WTC11 (cell line): ENCODE results near the gene CAMK2D. TPM values are rescaled to one million over a fixed set of nuclear protein-coding genes. Genes with fewer than 3 reads are reported as not detected.

Source experiments
- ATAC-seq: fragments of 200-7000 bp; cut with Tn5 transposase; 2 replicates; pipeline ENCODE4 v1.10.0; 2021; ENCODE audit warnings: mild to moderate bottlenecking, moderate library complexity
- CTCF ChIA-PET: fragments of 300-600 bp; sonication (Branson Sonifier 250); formaldehyde crosslinking; loops from one replicate; lab custom pipeline; 2021; ENCODE audit warnings: antibody characterized with exemption; lab: Charles Lee
- POLR2A ChIA-PET: fragments of 350-600 bp; sonication (Branson Sonifier 250); formaldehyde crosslinking; loops from one replicate; lab custom pipeline; 2021; ENCODE audit warnings: antibody characterized with exemption; lab: Charles Lee
- DNase-seq: peaks from one replicate; pipeline ENCODE4 v3.0.0; 2021; ENCODE audit warnings: low spot score
- H3K27ac Mint-ChIP-seq: 2 replicates; pipeline ENCODE4 v1.8.0; 2021; ENCODE audit warnings: mixed read lengths
- H3K27me3 Mint-ChIP-seq: 2 replicates; pipeline ENCODE4 v1.8.0; 2021; ENCODE audit warnings: low read depth, mild to moderate bottlenecking, moderate library complexity, mixed read lengths
- H3K36me3 Mint-ChIP-seq: 2 replicates; pipeline ENCODE4 v1.8.0; 2021; ENCODE audit warnings: mixed read lengths
- H3K4me1 Mint-ChIP-seq: 2 replicates; pipeline ENCODE4 v1.8.0; 2022; ENCODE audit warnings: mixed read lengths
- H3K4me3 Mint-ChIP-seq: 2 replicates; pipeline ENCODE4 v1.8.0; 2021; ENCODE audit warnings: mild to moderate bottlenecking, moderate library complexity, mixed read lengths
- H3K9me3 Mint-ChIP-seq: 2 replicates; pipeline ENCODE4 v1.8.0; 2021; ENCODE audit warnings: mixed read lengths
- ARID4B ChIP-seq: sonication (generic); formaldehyde crosslinking; IDR thresholded peaks from 2 replicates; pipeline ENCODE4 v1.8.0; 2023; ENCODE audit warnings: missing genetic modification reagents, mild to moderate bottlenecking, borderline replicate concordance
- CBFB ChIP-seq: sonication (generic); formaldehyde crosslinking; IDR thresholded peaks from 2 replicates; pipeline ENCODE4 v1.8.1; 2022; ENCODE audit warnings: mild to moderate bottlenecking, low read depth, missing genetic modification reagents
- E2F5 ChIP-seq: sonication (generic); formaldehyde crosslinking; IDR thresholded peaks from 2 replicates; pipeline ENCODE4 v1.8.1; 2022; ENCODE audit warnings: mild to moderate bottlenecking, moderate library complexity, missing genetic modification reagents
- ELF4 ChIP-seq: sonication (generic); formaldehyde crosslinking; IDR thresholded peaks from 2 replicates; pipeline ENCODE4 v1.8.1; 2022; ENCODE audit warnings: low read depth, mild to moderate bottlenecking, moderate library complexity, missing genetic modification reagents
- FOXJ3 ChIP-seq: sonication (generic); formaldehyde crosslinking; IDR thresholded peaks from 2 replicates; pipeline ENCODE4 v1.9.0; 2021; ENCODE audit warnings: missing genetic modification reagents, mild to moderate bottlenecking, borderline replicate concordance
- GABPB1 ChIP-seq: sonication (generic); formaldehyde crosslinking; IDR thresholded peaks from 2 replicates; pipeline ENCODE4 v1.8.1; 2023; ENCODE audit warnings: mild to moderate bottlenecking, missing genetic modification reagents
- MXD4 ChIP-seq: fragments of 250-450 bp; sonication (Bioruptor Pico); IDR thresholded peaks from 2 replicates; pipeline ENCODE4 v1.8.0; 2021; ENCODE audit warnings: mild to moderate bottlenecking, moderate library complexity, borderline replicate concordance
- NFYB ChIP-seq: sonication (generic); formaldehyde crosslinking; conservative IDR thresholded peaks from 2 replicates; pipeline ENCODE4 v1.8.0; 2022; ENCODE audit warnings: low read depth, missing genetic modification reagents
- NR3C1 ChIP-seq: sonication (generic); formaldehyde crosslinking; conservative IDR thresholded peaks from 2 replicates; pipeline ENCODE4 v1.8.1; 2023; ENCODE audit warnings: low read depth, mild to moderate bottlenecking, missing genetic modification reagents
- SOX15 ChIP-seq: fragments of 250-450 bp; sonication (Bioruptor Pico); IDR thresholded peaks from 2 replicates; pipeline ENCODE4 v1.9.0; 2021; ENCODE audit warnings: mild to moderate bottlenecking
- SP1 ChIP-seq: sonication (generic); formaldehyde crosslinking; conservative IDR thresholded peaks from 2 replicates; pipeline ENCODE4 v1.8.1; 2022; ENCODE audit warnings: missing genetic modification reagents
- TCF7 ChIP-seq: sonication (generic); formaldehyde crosslinking; IDR thresholded peaks from 2 replicates; pipeline ENCODE4 v1.8.0; 2022; ENCODE audit warnings: mild to moderate bottlenecking, low read depth, missing genetic modification reagents, moderate library complexity
- ZBTB21 ChIP-seq: sonication (generic); formaldehyde crosslinking; IDR thresholded peaks from 2 replicates; pipeline ENCODE4 v1.8.1; 2023; ENCODE audit warnings: mild to moderate bottlenecking, missing genetic modification reagents, borderline replicate concordance
- ZNF423 ChIP-seq: fragments of 250-450 bp; sonication (Bioruptor Pico); IDR thresholded peaks from 2 replicates; pipeline ENCODE4 v2.1.2; 2022; ENCODE audit warnings: mild to moderate bottlenecking, moderate library complexity
- ZSCAN18 ChIP-seq: fragments of 250-450 bp; sonication (Bioruptor Pico); IDR thresholded peaks from 2 replicates; pipeline ENCODE4 v2.1.2; 2022; ENCODE audit warnings: mild to moderate bottlenecking, moderate library complexity
- total RNA-seq: library from RNA; stranded (reverse); gene quantifications from 3 replicates; pipeline ENCODE4 v1.2.3, GENCODE V29; 2021
- TF ChIP-seq, protein P1 (sequence below): fragments of 250-450 bp; sonication (Bioruptor Pico); IDR thresholded peaks from 2 replicates; pipeline ENCODE4 v1.9.0; 2021; ENCODE audit warnings: mild to moderate bottlenecking
- TF ChIP-seq, protein P2 (sequence below): sonication (generic); formaldehyde crosslinking; IDR thresholded peaks from 2 replicates; pipeline ENCODE4 v1.8.0; 2023; ENCODE audit warnings: mild to moderate bottlenecking, missing genetic modification reagents
- TF ChIP-seq, protein P3 (sequence below): sonication (generic); formaldehyde crosslinking; IDR thresholded peaks from 2 replicates; pipeline ENCODE4 v1.8.0; 2022; ENCODE audit warnings: mild to moderate bottlenecking, missing genetic modification reagents
- TF ChIP-seq, protein P4 (sequence below): sonication (generic); formaldehyde crosslinking; IDR thresholded peaks from 2 replicates; pipeline ENCODE4 v1.8.1; 2022; ENCODE audit warnings: missing genetic modification reagents, borderline replicate concordance
- TF ChIP-seq, protein P5 (sequence below): sonication (generic); formaldehyde crosslinking; IDR thresholded peaks from 2 replicates; pipeline ENCODE4 v1.8.1; 2022; ENCODE audit warnings: low read depth, mild to moderate bottlenecking, moderate library complexity, missing genetic modification reagents, borderline replicate concordance

CAMK2D gene
- total RNA-seq, 1 experiment from 2014 or later, result 16.5 TPM

GRCh38 chr4:113446019-113446418 lies 315.5 kb downstream of the CAMK2D start:
- Mint-ChIP-seq H3K4me1 (peaks cover 6% of the 10 kb centered on the region), H3K9me3 (no peaks in the 10 kb centered on the region), H3K4me3 (no peak overlapping the region), H3K36me3 (no peaks in the 10 kb centered on the region), H3K27ac (no peak overlapping the region), H3K27me3 (no peaks in the 10 kb centered on the region; the same call in 1 of the 2 replicates)
- ChIA-PET POLR2A (no interaction called here), CTCF (no interaction called here)
- no peak for DNase-seq
- ATAC-seq, result no peak
- TF ChIP-seq, protein P1, sequence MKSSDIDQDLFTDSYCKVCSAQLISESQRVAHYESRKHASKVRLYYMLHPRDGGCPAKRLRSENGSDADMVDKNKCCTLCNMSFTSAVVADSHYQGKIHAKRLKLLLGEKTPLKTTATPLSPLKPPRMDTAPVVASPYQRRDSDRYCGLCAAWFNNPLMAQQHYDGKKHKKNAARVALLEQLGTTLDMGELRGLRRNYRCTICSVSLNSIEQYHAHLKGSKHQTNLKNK (CRISPR knock-in tag), result no peak
- no peak for TF ChIP-seq SP1 (CRISPR knock-in tag)
- TF ChIP-seq FOXJ3, result no peak
- no peak for TF ChIP-seq NR3C1 (CRISPR knock-in tag)
- no peak for TF ChIP-seq ARID4B (CRISPR knock-in tag)
- TF ChIP-seq E2F5 (CRISPR knock-in tag), result no peak
- no peak for TF ChIP-seq ELF4
- TF ChIP-seq NFYB (CRISPR knock-in tag), result no peak
- no peak for TF ChIP-seq ZSCAN18 (CRISPR knock-in tag)
- no peak for TF ChIP-seq MXD4 (CRISPR knock-in tag)
- TF ChIP-seq TCF7, result no peak
- TF ChIP-seq ZBTB21 (CRISPR knock-in tag), result no peak

DNA sequence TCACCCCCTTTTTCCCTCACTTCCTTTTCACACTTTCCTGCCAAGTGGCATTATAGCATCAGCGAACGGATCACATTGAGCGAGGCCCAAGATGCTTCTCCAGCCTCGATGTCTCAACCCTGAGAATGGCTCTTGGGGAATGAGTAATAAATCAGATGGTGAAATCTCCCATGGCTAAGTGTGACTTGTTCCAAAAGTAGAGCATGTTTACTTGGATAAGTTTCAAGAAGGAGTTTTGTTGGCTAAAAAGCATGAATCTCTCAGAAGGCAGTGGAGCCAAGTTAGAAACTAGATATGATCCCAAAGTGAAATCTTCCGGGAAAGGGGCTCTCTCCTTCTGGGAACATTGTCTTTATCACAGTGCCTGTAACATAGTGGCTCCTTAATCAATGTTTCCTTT lies 316.3 kb downstream of the CAMK2D start:
- H3K9me3 Mint-ChIP-seq, result no peaks in the 10 kb centered on the region
- POLR2A ChIA-PET, result no interaction called here
- H3K27me3 Mint-ChIP-seq, result no peaks in the 10 kb centered on the region; the same call in 1 of the 2 replicates
- ATAC-seq (no peak), DNase-seq (no peak)
- H3K36me3 Mint-ChIP-seq, result no peaks in the 10 kb centered on the region
- H3K4me3 Mint-ChIP-seq, result no peak overlapping the region
- no peaks in the 10 kb centered on the region for H3K4me1 Mint-ChIP-seq
- CTCF ChIA-PET, result no interaction called here
- no peak overlapping the region for H3K27ac Mint-ChIP-seq
- TF ChIP-seq ZNF423 (CRISPR knock-in tag), result no peak
- TF ChIP-seq CBFB, result no peak
- TF ChIP-seq, protein P2, sequence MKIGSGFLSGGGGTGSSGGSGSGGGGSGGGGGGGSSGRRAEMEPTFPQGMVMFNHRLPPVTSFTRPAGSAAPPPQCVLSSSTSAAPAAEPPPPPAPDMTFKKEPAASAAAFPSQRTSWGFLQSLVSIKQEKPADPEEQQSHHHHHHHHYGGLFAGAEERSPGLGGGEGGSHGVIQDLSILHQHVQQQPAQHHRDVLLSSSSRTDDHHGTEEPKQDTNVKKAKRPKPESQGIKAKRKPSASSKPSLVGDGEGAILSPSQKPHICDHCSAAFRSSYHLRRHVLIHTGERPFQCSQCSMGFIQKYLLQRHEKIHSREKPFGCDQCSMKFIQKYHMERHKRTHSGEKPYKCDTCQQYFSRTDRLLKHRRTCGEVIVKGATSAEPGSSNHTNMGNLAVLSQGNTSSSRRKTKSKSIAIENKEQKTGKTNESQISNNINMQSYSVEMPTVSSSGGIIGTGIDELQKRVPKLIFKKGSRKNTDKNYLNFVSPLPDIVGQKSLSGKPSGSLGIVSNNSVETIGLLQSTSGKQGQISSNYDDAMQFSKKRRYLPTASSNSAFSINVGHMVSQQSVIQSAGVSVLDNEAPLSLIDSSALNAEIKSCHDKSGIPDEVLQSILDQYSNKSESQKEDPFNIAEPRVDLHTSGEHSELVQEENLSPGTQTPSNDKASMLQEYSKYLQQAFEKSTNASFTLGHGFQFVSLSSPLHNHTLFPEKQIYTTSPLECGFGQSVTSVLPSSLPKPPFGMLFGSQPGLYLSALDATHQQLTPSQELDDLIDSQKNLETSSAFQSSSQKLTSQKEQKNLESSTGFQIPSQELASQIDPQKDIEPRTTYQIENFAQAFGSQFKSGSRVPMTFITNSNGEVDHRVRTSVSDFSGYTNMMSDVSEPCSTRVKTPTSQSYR (CRISPR knock-in tag), result no peak
- no peak for TF ChIP-seq GABPB1 (CRISPR knock-in tag)
- TF ChIP-seq ELF4, result no peak
- no peak for TF ChIP-seq SOX15 (CRISPR knock-in tag)
- TF ChIP-seq, protein P3, sequence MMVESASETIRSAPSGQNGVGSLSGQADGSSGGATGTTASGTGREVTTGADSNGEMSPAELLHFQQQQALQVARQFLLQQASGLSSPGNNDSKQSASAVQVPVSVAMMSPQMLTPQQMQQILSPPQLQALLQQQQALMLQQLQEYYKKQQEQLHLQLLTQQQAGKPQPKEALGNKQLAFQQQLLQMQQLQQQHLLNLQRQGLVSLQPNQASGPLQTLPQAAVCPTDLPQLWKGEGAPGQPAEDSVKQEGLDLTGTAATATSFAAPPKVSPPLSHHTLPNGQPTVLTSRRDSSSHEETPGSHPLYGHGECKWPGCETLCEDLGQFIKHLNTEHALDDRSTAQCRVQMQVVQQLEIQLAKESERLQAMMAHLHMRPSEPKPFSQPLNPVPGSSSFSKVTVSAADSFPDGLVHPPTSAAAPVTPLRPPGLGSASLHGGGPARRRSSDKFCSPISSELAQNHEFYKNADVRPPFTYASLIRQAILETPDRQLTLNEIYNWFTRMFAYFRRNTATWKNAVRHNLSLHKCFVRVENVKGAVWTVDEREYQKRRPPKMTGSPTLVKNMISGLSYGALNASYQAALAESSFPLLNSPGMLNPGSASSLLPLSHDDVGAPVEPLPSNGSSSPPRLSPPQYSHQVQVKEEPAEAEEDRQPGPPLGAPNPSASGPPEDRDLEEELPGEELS (CRISPR knock-in tag), result no peak
- TF ChIP-seq, protein P4, sequence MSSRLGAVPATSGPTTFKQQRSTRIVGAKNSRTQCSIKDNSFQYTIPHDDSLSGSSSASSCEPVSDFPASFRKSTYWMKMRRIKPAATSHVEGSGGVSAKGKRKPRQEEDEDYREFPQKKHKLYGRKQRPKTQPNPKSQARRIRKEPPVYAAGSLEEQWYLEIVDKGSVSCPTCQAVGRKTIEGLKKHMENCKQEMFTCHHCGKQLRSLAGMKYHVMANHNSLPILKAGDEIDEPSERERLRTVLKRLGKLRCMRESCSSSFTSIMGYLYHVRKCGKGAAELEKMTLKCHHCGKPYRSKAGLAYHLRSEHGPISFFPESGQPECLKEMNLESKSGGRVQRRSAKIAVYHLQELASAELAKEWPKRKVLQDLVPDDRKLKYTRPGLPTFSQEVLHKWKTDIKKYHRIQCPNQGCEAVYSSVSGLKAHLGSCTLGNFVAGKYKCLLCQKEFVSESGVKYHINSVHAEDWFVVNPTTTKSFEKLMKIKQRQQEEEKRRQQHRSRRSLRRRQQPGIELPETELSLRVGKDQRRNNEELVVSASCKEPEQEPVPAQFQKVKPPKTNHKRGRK (CRISPR knock-in tag), result no peak
- TF ChIP-seq, protein P5, sequence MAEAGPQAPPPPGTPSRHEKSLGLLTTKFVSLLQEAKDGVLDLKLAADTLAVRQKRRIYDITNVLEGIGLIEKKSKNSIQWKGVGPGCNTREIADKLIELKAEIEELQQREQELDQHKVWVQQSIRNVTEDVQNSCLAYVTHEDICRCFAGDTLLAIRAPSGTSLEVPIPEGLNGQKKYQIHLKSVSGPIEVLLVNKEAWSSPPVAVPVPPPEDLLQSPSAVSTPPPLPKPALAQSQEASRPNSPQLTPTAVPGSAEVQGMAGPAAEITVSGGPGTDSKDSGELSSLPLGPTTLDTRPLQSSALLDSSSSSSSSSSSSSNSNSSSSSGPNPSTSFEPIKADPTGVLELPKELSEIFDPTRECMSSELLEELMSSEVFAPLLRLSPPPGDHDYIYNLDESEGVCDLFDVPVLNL (CRISPR knock-in tag), result no peak
